HFFc6 (cell line): ENCODE measurements around the gene CCDC171. TPM values are rescaled to one million over a fixed set of nuclear protein-coding genes. Genes with fewer than 3 reads are reported as not detected.

Source experiments
- DNase-seq: peaks from one replicate; pipeline ENCODE4 v3.0.0-alpha.2; 2018
- H3K27ac Mint-ChIP-seq: 2 replicates; pipeline ENCODE4 v1.8.0; 2020; ENCODE audit warnings: mild to moderate bottlenecking, mixed read lengths
- H3K27me3 Mint-ChIP-seq: 2 replicates; pipeline ENCODE4 v1.8.0; 2021; ENCODE audit warnings: mild to moderate bottlenecking, moderate library complexity, mixed read lengths; ENCODE audit not compliant: insufficient read depth
- H3K36me3 Mint-ChIP-seq: 2 replicates; pipeline ENCODE4 v1.8.0; 2021; ENCODE audit warnings: low read depth, mixed read lengths
- H3K4me1 Mint-ChIP-seq: 2 replicates; pipeline ENCODE4 v1.8.0; 2020; ENCODE audit warnings: low read depth, mixed read lengths
- H3K4me3 Mint-ChIP-seq: 2 replicates; pipeline ENCODE4 v1.8.0; 2020; ENCODE audit warnings: mild to moderate bottlenecking, moderate library complexity, mixed read lengths
- H3K9me3 Mint-ChIP-seq: 2 replicates; pipeline ENCODE4 v1.8.0; 2020; ENCODE audit warnings: mild to moderate bottlenecking, mixed read lengths
- CTCF ChIP-seq: fragments of 200-600 bp; sonication (generic); IDR thresholded peaks from 2 replicates; pipeline ENCODE4 v1.5.0; 2021; ENCODE audit warnings: antibody characterized with exemption, mild to moderate bottlenecking
- total RNA-seq, 6 experiments: library from RNA; stranded (reverse); fragmentation: NEBNext Ultra II Directional; extraction: Animal tissue kit (Norgen Biotek cat#: 25700); gene quantifications; 2 replicates in 1 of 6; 3 replicates in 5 of 6; pipeline ENCODE4 v1.2.3, GENCODE V29; 2021

Gene CCDC171
- total RNA-seq, 6 experiments from 2014 or later = 0.48 to 0.86 (median 0.57) TPM

GRCh38 chr9:16013826-16014225, 461.0 kb downstream of the CCDC171 start:
- Mint-ChIP-seq H3K4me3 (no peak overlapping the region), H3K4me1 (peaks cover 33% of the 10 kb centered on the region), H3K27ac (no peak overlapping the region), H3K36me3 (no peaks in the 10 kb centered on the region), H3K27me3 (no peaks in the 10 kb centered on the region), H3K9me3 (peaks cover 13% of the 10 kb centered on the region)
- no peak for DNase-seq
- no peak for TF ChIP-seq CTCF

- H3K27me3 Mint-ChIP-seq = no peaks in the 10 kb centered on the region; the same call in 1 of the 2 replicates
- TF ChIP-seq CTCF = no peak
- H3K4me3 Mint-ChIP-seq = no peak overlapping the region
- H3K27ac Mint-ChIP-seq = no peak overlapping the region
- H3K9me3 Mint-ChIP-seq = peaks cover 6% of the 10 kb centered on the region
- peaks cover 34% of the 10 kb centered on the region for H3K4me1 Mint-ChIP-seq
- no peak for DNase-seq
- no peaks in the 10 kb centered on the region for H3K36me3 Mint-ChIP-seq
These were observed 469.4 kb downstream of the CCDC171 start for GRCh38 chr9:16022228-16022627.

- DNase-seq = peak; percentile 76
- peaks cover 46% of the 10 kb centered on the region for H3K4me1 Mint-ChIP-seq
- H3K9me3 Mint-ChIP-seq = no peaks in the 10 kb centered on the region; the same call in 1 of the 2 replicates
- no peaks in the 10 kb centered on the region for H3K36me3 Mint-ChIP-seq
- peak overlapping the region; percentile 40 for H3K27ac Mint-ChIP-seq
- H3K4me3 Mint-ChIP-seq = peak overlapping the region; percentile 21; the same call in 1 of the 2 replicates
- TF ChIP-seq CTCF = no peak
- H3K27me3 Mint-ChIP-seq = no peaks in the 10 kb centered on the region; the same call in 1 of the 2 replicates
These were observed 470.6 kb downstream of the CCDC171 start for GRCh38 chr9:16023446-16023845.

Other genes starting within 250 kb of the CCDC171 start
- 1 to 10 TPM; 4.6 to 6.1 (median 5.8) TPM for gene TTC39B, start 245.8 kb upstream of the CCDC171 start, total RNA-seq
- 10 to 100 TPM; 35.9 to 41.5 (median 40.8) TPM for gene SNAPC3, start 130.2 kb upstream of the CCDC171 start, total RNA-seq
- 10 to 100 TPM; 32.6 to 56.7 (median 48.5) TPM for gene PSIP1, start 42.1 kb upstream of the CCDC171 start, total RNA-seq